ELF-1 (cell line): ENCODE measurements around the gene MMP20.
"Not testable (repeated sequence)": the region's sequence is repeated elsewhere in the genome, so short reads cannot be mapped to it uniquely, and the experiment has no call there.

Source experiments
- DNase-seq: peaks from one replicate; pipeline ENCODE4 v3.0.0-alpha.2; 2016; ENCODE audit warnings: low read depth, low spot score

MMP20 gene

GRCh38 chr11:102625177-102625576, at the start of gene MMP20:
TSS of gene MMP20 (minus strand) at chr11:102625332. CDS start at chr11:102625319, 13 bp downstream.
- DNase-seq = no peak

- no peak for DNase-seq
These were observed 44.5 kb upstream of the MMP20 start for GRCh38 chr11:102669664-102670063.

GRCh38 chr11:102666331-102666957, 41.3 kb upstream of the MMP20 start:
- DNase-seq = peak; percentile 33

- no peak for DNase-seq
These were observed 39.0 kb upstream of the MMP20 start for GRCh38 chr11:102664001-102664752.

GRCh38 chr11:102662607-102663006, 37.5 kb upstream of the MMP20 start:
- DNase-seq = no peak

- DNase-seq = no peak
These were observed 35.9 kb upstream of the MMP20 start for GRCh38 chr11:102661040-102661439.

- DNase-seq = no peak
These were observed 31.4 kb upstream of the MMP20 start for GRCh38 chr11:102656528-102656927.

- DNase-seq = no peak
These were observed 30.4 kb upstream of the MMP20 start for GRCh38 chr11:102655547-102655946.

- DNase-seq = no peak
These were observed 29.6 kb upstream of the MMP20 start for GRCh38 chr11:102654761-102655160.

GRCh38 chr11:102653744-102654291, 28.7 kb upstream of the MMP20 start:
- no peak for DNase-seq

GRCh38 chr11:102647430-102647829, 22.3 kb upstream of the MMP20 start:
- DNase-seq = no peak

- no peak for DNase-seq
These were observed 18.8 kb upstream of the MMP20 start for GRCh38 chr11:102643941-102644340.

- DNase-seq = peak; percentile 38
These were observed 15.8 kb upstream of the MMP20 start for GRCh38 chr11:102640946-102641345.

- DNase-seq = no peak
These were observed 14.5 kb upstream of the MMP20 start for GRCh38 chr11:102639656-102640055.

- DNase-seq = no peak
These were observed 12.6 kb upstream of the MMP20 start for GRCh38 chr11:102637731-102638130.

- DNase-seq = no peak
These were observed 8.4 kb upstream of the MMP20 start for GRCh38 chr11:102633385-102634026.

GRCh38 chr11:102632026-102632425, 6.9 kb upstream of the MMP20 start:
- DNase-seq = no peak

- no peak for DNase-seq
These were observed 5.7 kb upstream of the MMP20 start for GRCh38 chr11:102630598-102631448.

- DNase-seq = not testable (repeated sequence)
These were observed 4.8 kb upstream of the MMP20 start for GRCh38 chr11:102629908-102630307.

GRCh38 chr11:102626676-102627075, 1.5 kb upstream of the MMP20 start:
- DNase-seq = no peak

GRCh38 chr11:102623998-102624397, 1.1 kb downstream of the MMP20 start:
- DNase-seq = no peak

- no peak for DNase-seq
These were observed 2.0 kb downstream of the MMP20 start for GRCh38 chr11:102623128-102623527.
